HPDE6-E6E7 (cell line): ENCODE measurements around the gene TCEA2.
"Not testable (repeated sequence)": the region's sequence is repeated elsewhere in the genome, so short reads cannot be mapped to it uniquely, and the experiment has no call there.

Source experiments
- DNase-seq: peaks from one replicate; pipeline ENCODE4 v3.0.0; 2011; ENCODE audit warnings: missing footprints; ENCODE audit errors: extremely low spot score

TCEA2 gene

GRCh38 chr20:64108731-64109681 lies 46.0 kb downstream of the TCEA2 start:
- DNase-seq, result no peak

- DNase-seq, result no peak
Observed at GRCh38 chr20:64109831-64110391, 46.9 kb downstream of the TCEA2 start.

GRCh38 chr20:64110411-64111068 lies 47.5 kb downstream of the TCEA2 start:
- no peak for DNase-seq

GRCh38 chr20:64111841-64112641 lies 49.0 kb downstream of the TCEA2 start:
- DNase-seq, result no peak

- no peak for DNase-seq
Observed at GRCh38 chr20:64112691-64113443, 49.9 kb downstream of the TCEA2 start.

GRCh38 chr20:64113444-64113775 lies 50.4 kb downstream of the TCEA2 start:
- DNase-seq, result no peak

- no peak for DNase-seq
Observed at GRCh38 chr20:64113796-64114355, 50.9 kb downstream of the TCEA2 start.

GRCh38 chr20:64114356-64114971 lies 51.5 kb downstream of the TCEA2 start:
- no peak for DNase-seq

- DNase-seq, result no peak
Observed at GRCh38 chr20:64115171-64115911, 52.3 kb downstream of the TCEA2 start.

GRCh38 chr20:64116016-64116415 lies 53.0 kb downstream of the TCEA2 start:
- DNase-seq, result no peak

GRCh38 chr20:64116541-64117431 lies 53.8 kb downstream of the TCEA2 start:
- DNase-seq, result no peak

- DNase-seq, result not testable (repeated sequence)
Observed at GRCh38 chr20:64117432-64117777, 54.4 kb downstream of the TCEA2 start.

GRCh38 chr20:64119301-64119680 lies 56.3 kb downstream of the TCEA2 start:
- no peak for DNase-seq

- no peak for DNase-seq
Observed at GRCh38 chr20:64119681-64120341, 56.8 kb downstream of the TCEA2 start.

GRCh38 chr20:64121586-64121985 lies 58.6 kb downstream of the TCEA2 start:
- no peak for DNase-seq
